NCI-H526 (cell line): ENCODE results near the gene GALNT15.

Experiments
- DNase-seq, 2 experiments: peaks; one replicate each; lab custom pipeline; 2025; lab: John Stamatoyannopoulos, UW

GALNT15 gene

DNA sequence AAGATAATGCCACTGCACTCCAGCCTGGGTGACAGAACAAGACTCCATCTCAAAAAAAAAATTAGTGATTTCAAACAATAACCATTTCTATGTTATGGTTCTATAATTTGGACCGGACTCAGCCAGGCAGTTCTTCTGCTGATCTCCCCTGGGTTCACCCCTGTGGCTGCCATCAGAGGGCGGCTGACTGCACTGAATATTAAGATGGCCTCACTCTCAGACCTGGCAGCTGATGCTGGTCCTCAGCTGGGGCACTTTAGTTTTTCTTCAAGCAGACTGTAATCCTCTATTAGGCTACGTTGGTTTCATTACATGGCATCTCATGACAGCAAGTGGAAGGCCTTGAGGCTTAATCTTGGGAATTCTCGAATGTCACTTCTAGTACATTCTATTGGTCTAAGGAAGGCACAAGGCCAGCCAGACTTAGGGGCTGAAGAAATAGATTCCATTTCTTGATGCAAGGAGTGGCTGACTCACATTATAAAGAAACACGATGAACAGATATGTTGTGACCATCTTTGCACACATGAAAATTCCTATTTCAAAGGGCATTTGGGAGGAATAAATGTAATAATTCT lies 12.8 kb downstream of the GALNT15 start:
- DNase-seq = no peak

DNA sequence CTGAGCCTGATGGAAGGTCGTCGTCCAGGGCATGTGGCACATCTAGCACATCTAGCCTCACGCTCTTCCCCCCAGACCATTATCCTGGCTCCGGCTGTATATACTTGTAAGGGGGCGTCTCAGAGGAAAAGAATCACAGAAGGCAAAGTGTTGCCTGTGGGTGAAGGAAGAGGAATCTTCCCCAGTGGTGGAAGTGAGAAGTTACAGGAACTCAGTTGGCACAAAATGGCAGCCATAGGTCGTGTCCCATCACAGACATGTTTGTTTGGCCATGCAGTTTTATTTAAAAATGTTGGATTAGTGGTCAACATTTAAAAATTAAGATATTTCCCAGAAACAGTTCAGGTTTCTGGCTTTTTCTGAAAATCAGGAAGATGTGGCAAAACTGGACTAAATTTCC lies 13.6 kb downstream of the GALNT15 start:
- DNase-seq = no peak

DNA sequence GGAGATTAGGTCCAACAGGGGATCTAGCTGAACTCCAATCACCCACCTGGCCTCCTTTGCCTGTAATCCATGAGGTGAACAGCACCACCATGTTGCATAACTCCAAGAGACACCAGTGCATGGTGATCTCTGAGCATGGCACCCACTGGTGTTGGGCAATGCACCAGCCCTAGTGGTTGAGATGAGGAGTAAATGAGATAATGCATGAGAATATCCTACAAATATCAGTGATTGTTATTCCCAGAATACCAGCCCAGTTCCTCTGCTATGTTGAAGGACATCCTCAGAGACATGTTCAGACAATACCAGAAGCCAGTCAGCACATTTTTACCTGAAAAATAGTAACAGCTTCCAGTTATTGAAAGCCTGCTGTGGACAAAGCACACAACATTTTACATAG lies 14.7 kb downstream of the GALNT15 start:
- DNase-seq = no peak

DNA sequence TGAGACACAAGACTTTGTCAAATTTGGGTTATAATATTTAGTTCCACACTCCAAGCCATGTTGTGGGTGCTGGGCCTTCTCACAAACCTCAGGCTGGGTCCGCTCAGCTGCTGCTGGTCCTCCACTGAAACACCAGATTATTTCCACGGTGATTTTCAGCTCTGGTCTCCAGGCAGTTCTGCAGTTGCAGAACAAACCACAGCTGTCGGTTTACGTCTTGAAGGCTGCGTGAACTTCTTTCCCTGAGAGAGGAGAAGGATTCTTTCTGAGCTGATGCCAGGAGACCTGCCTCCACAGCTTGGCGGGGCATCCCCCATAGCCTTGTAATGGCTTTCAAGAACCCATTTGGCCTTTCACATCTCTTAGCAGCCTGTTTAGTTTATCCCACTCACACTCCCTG lies 16.2 kb downstream of the GALNT15 start:
- DNase-seq = no peak

DNA sequence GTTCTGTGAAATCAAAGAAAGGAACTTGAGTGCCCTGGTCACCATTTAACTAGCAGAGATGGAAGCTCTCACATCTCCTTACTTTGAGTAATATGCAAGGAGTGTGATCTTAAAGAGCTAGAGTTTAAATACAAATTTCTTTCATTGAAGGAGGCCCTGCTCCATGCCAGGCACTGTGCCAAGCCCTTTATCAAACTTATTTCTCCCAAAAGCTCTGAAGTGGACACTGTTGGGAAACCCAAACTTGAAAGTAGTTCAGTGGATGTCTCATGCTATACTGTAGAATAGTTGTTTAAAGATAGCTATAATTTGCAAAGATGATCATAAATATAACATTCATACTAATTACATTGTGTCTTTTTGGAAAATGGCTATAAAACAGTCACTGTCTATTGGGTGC lies 17.1 kb downstream of the GALNT15 start:
- DNase-seq = no peak

DNA sequence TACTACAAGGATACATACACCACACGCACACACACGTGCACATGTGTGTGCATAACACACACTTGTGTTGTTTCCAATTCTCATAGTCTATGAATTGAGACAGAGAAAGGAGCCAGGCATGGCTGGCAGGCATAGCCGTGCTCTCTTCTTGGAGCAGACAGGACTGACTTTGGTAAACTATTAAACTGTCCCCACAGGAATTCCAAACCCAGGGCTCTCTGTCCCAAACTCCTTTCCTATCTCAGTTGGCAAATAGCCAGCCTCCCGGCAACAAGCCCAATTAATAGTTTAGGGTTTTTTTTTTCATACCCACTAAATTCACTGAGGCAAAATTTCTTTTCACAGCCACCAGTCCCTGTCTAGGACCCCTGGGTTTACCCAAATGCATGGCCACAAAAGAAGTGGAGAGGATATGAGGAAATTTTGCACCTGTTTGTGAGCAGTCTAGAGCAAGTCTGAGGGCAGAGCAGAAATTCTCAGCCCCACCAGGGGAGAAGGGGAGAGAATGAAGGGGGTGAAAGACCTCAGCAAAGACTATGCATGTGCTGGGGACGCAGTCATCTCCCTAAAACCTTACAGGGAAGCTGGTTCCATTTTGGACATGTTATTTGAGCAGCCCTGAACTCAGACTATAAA lies 17.8 kb downstream of the GALNT15 start:
- DNase-seq = no peak

DNA sequence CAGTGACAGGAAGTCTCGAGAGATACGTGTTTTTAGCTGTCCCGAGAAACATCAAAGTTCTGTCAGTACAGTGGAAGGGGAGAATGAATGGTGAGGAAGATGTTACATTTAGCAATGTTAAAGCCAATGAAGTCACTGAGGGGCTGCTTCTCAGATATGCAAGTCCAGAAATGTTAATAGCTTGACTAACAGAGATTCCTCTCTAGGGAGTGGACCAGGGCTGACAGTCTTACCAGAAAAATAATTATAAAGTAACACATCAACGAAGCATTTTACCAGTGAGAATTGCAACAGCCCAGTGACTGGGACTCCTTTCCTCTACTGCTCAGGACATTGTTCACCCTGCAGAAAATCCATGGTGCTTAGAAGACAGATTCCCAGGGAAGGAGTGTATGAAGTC lies 23.9 kb downstream of the GALNT15 start:
- DNase-seq = no peak

DNA sequence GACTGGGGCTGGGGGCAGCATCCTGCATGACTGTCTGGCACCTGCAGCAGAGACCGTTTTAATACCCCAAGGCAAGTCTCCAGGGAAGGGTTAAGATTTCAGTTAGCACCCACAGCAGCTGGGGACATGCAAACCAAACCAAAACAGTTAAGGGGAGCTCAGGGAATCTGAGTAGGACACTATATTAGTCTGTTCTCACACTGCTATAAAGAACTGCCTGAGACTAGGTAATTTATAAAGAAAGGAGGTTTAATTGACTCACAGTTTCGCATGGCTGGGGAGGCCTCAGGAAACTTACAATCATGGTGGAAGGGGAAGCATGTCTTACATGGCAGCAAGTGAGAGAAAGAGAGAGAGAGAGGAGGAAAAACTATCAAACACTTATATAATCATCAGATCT lies 25.3 kb downstream of the GALNT15 start:
- peak; percentile 12 to 53 for DNase-seq

DNA sequence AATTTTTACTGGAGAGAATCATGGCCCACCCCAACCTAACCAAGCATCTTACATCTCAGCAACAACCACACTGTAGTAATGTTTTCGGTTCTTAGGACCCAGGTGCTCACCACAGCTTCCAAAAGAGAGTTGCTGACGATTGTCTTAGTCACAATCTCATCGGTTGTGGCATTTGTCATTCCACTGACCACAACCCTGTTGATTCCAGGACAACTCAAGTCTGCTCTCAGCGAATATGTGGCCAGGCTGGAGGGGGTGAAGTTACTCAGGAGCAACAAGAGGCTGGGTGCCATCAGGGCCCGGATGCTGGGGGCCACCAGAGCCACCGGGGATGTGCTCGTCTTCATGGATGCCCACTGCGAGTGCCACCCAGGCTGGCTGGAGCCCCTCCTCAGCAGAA lies 25.9 kb downstream of the GALNT15 start:
- no peak for DNase-seq

DNA sequence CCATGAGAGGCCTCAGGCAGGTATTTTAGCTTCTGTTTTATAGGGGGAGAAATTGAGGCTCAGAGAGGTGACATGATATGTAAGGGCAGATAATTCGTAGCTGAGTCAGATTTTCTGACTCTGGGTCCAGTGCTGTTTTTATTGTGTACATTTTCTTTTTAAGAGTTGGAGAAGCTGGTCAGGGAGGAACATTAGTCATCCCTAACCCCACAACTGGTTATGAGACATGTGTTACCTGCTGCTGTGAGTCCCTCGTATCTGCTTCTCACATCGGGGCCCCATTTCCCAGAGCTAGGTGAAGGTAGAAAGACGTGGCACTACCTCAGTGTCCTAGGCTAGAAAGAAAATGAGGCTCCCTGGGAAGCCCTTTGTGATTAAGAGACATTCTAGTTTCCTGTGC lies 28.6 kb downstream of the GALNT15 start:
- DNase-seq = no peak

DNA sequence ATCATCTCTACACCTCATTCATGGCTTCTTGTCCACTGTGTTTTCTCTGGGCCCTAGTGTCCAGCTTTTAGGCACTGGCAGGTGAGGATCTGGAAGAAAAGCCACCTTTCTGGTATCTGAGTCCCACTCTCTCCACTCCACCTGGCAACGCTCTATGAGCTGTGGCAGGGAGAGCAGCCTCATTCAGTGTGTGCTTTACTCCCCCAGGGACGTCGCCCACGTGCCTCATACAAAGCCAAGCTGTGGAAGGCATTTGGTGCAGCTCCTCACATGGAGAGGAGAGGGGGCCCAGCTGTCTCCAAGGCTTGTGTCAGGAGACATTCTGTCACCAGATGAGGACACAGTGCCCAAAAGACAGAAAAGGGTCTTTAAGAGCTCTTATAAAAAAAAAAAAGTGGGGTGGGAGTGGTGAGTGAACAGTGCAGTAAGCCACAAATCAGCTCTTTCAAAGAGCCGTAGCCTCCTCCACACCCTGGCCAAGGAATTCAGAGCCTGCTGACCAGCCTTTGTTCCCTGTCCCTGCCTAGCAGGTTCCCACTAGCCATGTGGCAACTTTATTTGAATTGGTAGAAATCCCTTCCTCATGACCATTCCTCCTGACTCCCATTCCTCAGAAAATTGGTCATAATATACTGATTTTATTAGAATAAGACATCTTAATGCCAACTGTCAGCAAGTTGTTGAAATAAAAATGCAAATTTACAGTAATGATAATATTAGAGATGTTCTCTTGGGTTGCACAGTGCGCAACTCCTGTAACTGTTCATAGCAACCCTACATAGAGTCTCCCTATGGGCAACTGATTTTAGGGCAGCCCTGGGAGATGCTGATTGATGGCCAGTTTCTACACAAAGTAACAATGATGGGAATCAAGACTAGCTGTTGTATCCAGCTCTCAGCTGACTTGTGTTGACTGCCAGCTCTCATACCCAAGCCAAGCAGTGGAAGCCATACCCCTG lies 29.5 kb downstream of the GALNT15 start:
- no peak for DNase-seq

DNA sequence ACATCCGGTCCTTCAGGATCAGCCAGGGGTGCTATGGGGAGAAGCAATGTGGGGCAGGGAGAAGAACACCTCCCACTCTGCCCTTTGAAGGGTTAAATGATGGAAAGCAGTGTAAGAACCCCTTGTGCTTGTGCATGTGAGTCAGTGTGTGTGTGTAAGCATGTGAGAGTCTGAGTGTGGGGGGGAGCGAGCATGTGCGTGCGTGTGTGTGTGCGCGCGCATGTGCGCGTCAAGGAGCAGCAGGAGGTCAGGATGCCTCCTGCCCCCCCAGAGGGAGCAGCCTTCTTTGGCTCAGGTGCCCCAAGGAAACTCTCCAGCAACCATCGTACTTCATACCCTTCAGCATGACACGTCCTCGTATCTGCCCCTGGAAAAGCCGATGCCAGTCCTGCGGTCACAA lies 30.3 kb downstream of the GALNT15 start:
- DNase-seq = no peak

DNA sequence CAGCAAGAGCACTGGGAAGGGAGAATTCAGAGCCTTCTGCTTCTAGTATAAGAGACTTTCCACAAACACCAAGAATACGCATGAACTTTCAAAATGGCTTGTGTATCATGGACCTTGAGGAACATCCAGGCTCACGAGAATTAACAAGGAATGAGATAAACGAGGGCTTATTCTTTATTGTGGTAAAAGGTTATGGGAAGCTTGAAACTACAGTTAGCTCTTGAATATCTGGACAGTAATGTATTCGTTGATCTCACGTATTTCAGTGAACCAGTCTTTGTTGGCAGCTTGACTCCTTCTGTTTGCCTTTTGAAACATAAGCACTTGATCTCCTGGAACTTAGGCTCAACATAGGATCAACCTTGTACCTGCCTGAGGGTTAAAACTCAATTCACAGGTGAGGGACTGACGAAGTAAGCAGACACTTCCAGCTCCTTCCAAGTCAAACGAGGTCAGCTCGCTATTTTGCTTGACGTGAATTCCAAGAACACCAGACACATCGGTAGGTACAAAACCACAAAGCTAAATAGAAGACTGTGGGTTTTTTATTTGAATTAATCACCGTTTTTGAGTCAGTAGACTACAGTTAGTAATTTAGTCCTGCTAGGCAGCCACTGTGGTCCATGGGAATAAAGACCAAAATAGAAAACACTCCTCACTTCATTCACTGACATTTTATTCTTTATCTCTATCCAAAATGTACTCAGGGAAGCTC lies 30.8 kb downstream of the GALNT15 start:
- no peak for DNase-seq

DNA sequence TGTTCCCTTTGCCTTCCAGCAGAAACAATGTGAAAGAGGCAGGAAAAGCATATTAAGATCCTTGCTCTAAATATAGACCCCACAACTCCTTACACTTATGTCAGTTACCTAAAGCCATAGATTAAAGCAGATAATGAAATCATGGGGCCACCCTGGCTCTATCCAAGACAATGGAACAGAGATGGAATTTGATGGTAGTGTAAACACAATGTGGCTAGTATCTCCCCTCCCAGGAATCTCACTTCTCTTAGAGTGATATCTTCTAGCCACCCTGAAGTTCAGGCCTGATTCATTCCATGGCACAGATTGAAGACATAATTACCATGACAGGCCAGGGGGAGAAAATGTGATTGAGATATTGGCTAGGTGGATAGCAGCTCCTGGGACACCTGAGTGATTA lies 32.6 kb downstream of the GALNT15 start:
- no peak for DNase-seq

DNA sequence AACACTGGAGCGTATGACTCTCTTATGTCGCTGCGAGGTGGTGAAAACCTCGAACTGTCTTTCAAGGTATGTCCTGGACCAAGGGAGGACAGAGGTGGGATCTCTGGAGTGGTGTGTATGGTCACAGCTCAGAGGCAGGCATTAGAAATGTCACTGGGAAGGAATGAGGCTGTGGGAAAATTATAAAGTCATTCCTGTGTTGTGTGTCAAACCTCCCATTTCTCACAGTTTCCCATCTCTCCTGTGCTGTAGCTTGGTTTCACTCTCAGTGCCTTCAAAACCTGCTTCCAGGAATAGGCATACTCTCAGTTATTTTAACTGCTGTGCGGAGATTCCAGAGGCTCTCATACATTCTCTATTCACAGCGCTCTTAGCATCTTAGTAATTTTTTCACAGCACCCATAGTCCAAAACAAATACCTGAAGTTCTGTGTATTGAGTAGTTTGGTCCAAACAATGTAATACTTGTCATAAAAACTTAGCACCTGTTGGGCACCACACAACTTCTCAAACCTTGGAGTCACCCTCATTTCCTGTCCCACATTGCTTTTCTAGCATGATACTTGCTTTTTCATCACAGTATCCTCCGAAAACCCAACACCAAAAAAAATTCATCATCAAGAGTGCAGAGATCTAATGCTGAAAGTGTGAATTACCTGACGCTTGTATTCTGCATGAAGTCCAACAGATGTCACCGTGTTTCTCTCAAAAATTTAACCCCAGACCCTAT lies 36.9 kb downstream of the GALNT15 start:
- DNase-seq = no peak

DNA sequence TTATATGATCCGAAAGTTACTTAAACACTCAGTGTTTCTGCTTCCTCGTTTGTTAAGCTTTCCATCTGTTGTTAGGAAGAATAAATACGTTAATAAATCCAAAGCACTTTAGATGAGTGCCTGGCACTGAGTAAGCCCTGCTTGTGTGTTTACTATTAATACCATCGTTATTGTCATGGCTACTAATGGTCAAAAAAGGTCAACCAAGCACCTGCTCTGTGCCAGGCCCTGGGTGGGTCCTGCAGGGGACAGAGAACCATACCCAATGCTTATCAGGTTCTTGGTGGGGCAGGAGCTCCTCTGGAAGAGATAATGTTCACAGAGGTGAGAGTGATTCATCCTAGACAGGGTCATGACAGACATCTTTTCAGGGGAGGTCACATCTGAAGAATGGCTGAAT lies 39.9 kb downstream of the GALNT15 start:
- no peak for DNase-seq

DNA sequence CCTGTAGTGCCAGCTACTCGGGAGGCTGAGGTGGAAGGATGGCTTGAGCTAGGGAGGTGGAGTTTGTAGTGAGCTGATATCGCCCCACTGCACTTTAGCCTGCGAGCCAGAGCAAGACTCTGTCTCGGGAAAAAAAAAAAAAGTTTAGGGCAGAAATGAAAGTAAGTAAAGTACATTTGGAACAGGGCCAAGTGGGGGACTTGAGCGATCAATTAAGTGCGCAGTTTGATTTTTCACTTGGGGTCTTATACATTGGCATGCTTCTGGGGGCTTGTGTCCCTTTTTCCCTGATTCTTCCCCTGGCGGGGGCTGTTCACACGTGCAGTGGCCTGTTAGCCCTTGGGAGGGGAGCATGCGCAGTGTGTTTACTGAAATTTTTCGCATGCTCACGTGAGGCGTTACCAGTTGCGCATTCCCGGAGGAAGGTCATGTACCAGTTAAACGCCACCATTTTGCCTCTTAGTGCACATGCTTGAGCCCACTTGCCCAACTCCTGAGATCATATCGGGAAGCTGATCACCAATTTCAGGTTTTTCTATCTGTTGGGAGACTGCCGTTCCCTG lies 42.0 kb downstream of the GALNT15 start:
- no peak for DNase-seq

DNA sequence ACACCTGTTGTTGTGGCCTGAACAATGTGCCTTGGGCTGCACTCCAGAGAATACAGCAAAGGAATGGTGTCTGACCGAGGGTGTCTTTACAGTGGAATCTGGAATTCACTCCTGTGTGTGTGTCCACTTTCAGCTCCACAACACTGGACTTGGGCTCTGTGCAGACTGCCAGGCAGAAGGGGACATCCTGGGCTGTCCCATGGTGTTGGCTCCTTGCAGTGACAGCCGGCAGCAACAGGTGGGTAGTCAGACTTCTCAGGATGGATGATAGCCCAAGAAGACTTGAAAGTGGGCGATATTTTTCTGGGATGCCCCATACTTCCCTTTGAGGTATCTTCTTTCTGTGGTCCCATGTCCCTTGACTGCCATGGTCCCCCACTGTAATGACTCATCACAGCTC lies 45.3 kb downstream of the GALNT15 start:
- DNase-seq = no peak

DNA sequence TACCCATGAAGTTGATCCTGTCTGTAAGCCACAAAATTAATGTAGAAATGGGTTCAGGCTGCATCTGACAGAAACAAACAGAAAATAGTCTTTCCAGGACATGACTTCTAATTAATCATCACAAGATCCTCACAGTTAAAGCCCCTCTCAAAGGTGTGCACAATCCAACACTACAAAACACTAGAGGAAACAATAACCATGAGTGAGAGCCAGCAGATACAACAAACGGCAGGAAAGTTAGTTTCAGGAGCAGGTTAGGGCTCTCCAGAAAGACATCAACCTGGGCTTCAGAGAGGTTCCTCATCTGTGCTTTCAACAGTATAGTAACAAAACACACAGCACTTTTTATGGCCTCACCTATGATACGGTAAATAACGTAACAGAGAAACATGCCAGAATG lies 47.5 kb downstream of the GALNT15 start:
- no peak for DNase-seq

DNA sequence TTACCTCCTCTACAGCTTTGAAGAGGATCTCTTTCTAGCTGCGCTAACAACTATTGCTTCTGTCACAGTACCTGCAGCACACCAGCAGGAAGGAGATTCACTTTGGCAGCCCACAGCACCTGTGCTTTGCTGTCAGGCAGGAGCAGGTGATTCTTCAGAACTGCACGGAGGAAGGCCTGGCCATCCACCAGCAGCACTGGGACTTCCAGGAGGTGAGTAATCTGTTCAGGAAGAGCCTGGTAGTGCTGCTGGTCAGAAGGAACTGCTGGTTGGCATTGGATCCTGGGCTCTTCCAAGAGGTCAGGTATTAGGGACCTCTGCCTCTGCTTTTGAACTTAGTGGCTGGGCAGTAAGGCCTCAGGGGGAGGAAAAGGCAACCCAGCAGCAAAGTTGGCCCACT lies 48.1 kb downstream of the GALNT15 start:
- DNase-seq = no peak

DNA sequence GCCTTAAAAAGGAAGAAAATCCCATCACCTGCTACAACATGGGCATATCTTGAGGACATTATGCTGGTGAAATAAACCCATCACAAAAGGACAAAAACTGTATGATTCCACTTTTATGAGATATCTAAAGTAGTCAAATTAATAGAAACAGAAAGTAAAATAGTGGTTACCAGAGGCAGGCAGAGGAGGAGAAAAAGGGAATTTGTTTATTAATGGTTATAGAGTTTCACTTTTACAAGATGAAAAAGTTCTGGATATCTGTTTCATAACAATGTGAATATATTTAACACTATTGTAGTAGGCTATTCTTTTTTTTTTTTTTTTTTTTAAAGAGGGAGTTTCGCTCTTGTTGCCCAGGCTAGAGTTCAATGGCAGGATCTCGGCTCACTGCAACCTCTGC lies 49.8 kb downstream of the GALNT15 start:
- DNase-seq = no peak

DNA sequence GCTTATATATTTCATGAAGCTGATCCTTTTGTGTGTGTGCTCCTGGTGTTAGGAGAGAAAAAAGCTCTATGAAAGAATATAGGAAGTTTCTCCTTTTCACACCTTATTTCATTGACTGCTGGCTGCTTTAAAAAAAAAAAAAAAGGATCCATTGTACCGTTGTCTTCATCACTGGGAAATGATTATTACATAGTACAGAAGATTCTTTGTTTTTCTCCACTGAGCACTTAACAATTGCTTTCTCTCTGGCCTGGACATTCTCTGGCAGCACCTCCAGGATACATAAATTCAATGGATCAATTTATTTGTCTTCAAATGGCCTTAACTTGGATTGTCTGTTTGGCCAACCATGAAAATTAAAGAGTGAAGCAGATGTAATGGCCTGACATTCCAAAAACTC lies 53.1 kb downstream of the GALNT15 start:
- DNase-seq = no peak
